Stomach smooth muscle (tissue), 2 donors: Measurements from ENCODE around the gene MT1HL1.
A peak's percentile ranks its signal among the peaks of the same experiment; 100 is the strongest.

Experiments
- H3K27ac ChIP-seq: one replicate; pipeline ENCODE4 v1.7.0; 2013; ENCODE audit warnings: mild to moderate bottlenecking, low read length, inconsistent platforms
- H3K27me3 ChIP-seq, 2 donors: one replicate each; pipeline ENCODE4 v1.7.0; 2013; ENCODE audit warnings: low read length in 2 of 2; ENCODE audit not compliant: insufficient read depth in 2 of 2, control insufficient read depth in 1 of 2
- H3K36me3 ChIP-seq, 2 donors: one replicate each; pipeline ENCODE4 v1.7.0; 2013; ENCODE audit warnings: low read length in 2 of 2; ENCODE audit not compliant: control insufficient read depth in 2 of 2, insufficient read depth in 2 of 2
- H3K4me1 ChIP-seq: one replicate; pipeline ENCODE4 v1.7.0; 2013; ENCODE audit warnings: low read length; ENCODE audit not compliant: control insufficient read depth, insufficient read depth
- H3K4me3 ChIP-seq, 2 donors: one replicate each; pipeline ENCODE4 v1.7.0; 2013; ENCODE audit warnings: low read length in 2 of 2
- H3K9ac ChIP-seq, 2 donors: one replicate each; pipeline ENCODE4 v1.7.0; 2013; ENCODE audit warnings: low read length in 2 of 2, mild to moderate bottlenecking in 1 of 2
- H3K9me3 ChIP-seq, 2 donors: one replicate each; pipeline ENCODE4 v1.7.0; 2013; ENCODE audit warnings: low read length in 2 of 2; ENCODE audit not compliant: control insufficient read depth in 2 of 2
- donor health status: healthy.
- donor health status: Pancreatic carcinoma.

The MT1HL1 gene

GRCh38 chr1:237004116-237004515 is at the start of gene MT1HL1:
MT1HL1 (minus strand) TSS chr1:237004441; CDS start chr1:237004372, 69 bp downstream.
- Histone ChIP-seq H3K4me3 (no peak within 1 kb of the TSS), H3K9ac (no peak within 1 kb of the TSS), H3K27ac (no peak within 1 kb of the TSS), H3K4me1 (no peaks in the 10 kb centered on the region), H3K36me3 (no peaks in the 10 kb centered on the region), H3K9me3 (no peaks in the 10 kb centered on the region), H3K27me3 (no peaks in the 10 kb centered on the region)

DNA sequence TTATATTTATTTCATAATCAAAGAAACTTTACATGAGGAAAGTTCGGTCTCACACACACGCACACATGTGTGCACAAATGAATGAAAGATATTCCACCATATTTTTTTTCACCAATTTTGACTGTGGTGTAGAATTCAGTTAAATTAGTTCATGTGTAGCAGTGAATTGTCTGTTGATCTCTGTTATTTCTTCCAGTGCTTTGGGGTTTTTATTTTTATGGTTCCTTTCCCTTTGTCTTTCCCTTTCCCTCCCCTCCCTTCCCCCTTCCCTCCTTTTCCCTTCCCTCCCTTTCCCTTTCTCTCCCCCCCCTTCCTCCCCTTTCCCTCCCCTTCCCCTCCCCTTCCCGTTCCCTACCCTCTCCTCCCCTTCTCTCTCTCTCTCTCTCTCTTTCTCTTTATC is 46.7 kb upstream of the MT1HL1 start:
- Histone ChIP-seq H3K9ac (no peak overlapping the region), H3K4me3 (no peak overlapping the region), H3K36me3 (no peaks in the 10 kb centered on the region), H3K27me3 (no peaks in the 10 kb centered on the region), H3K27ac (no peak overlapping the region), H3K4me1 (no peaks in the 10 kb centered on the region), H3K9me3 (no peaks in the 10 kb centered on the region)

GRCh38 chr1:237050185-237050584 is 45.9 kb upstream of the MT1HL1 start:
- Histone ChIP-seq H3K4me1 (no peaks in the 10 kb centered on the region), H3K9ac (no peak overlapping the region), H3K4me3 (no peak overlapping the region), H3K27ac (no peak overlapping the region), H3K9me3 (no peaks in the 10 kb centered on the region), H3K27me3 (no peaks in the 10 kb centered on the region), H3K36me3 (no peaks in the 10 kb centered on the region)

DNA sequence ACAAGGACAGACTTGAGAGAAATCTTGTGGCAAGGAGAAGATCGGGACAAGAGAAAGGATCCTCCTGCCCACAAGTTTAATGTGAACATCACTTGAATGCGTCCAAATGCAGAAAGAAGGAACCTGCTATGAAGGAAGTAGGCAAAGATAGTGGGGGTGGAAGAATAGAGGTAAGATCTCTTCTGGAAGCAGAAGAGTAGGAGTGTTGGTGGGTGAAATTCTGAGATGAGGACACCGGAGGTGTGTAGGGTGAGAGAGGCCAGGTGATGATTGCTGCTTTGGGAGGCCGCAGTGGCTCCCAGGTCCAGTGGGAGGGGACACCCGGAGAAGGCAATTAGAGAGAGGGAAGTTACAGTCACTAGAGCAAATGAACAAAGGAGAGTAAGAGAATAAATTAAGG is 44.6 kb upstream of the MT1HL1 start:
- H3K27me3 ChIP-seq = no peaks in the 10 kb centered on the region
- no peak overlapping the region for H3K4me3 ChIP-seq
- no peaks in the 10 kb centered on the region for H3K9me3 ChIP-seq
- H3K9ac ChIP-seq = no peak overlapping the region
- no peak overlapping the region for H3K27ac ChIP-seq
- peaks cover 6% of the 10 kb centered on the region for H3K4me1 ChIP-seq
- no peaks in the 10 kb centered on the region for H3K36me3 ChIP-seq

- Histone ChIP-seq H3K4me1 (peaks cover 11% of the 10 kb centered on the region), H3K36me3 (no peaks in the 10 kb centered on the region), H3K27ac (no peak overlapping the region), H3K9ac (no peak overlapping the region), H3K4me3 (no peak overlapping the region), H3K27me3 (no peaks in the 10 kb centered on the region), H3K9me3 (no peaks in the 10 kb centered on the region)
Measured at GRCh38 chr1:237045278-237046016, 41.2 kb upstream of the MT1HL1 start.

DNA sequence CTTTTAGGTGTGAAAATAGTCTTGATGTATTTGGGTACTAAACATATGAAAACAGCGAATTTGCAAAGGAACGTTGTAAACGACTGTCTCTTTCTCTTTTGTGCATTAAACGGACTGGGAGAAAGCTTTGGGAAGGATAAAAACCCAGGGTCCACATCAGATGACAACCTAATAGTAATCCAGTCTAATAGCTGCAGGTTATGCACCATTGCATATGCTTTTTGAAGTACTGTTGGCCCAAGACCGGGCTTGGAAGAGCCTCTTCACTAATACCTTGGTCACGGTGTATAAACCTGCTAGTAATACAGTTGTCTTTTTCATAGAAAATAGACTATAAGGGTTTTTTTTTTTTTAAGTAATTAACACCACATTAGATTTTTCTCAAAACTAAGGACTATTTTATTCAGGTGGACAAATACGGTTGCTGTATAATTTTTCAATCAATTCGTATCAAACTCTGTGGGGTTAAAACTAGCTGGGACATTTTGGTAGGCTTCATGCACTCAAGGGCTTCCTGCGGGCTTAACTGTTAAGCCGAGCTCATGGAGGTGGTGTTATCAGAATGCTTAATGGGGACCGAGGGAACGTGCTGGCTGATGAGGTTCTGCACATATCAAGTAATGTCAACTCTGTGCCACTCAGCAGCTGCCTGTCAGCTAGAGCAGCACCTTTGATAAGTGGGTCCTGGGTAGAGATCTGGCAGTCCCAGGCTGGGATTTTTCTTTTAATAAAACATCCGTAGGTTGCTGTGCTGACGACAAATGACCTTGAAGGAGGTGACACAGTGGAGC is 39.8 kb upstream of the MT1HL1 start:
- Histone ChIP-seq H3K27me3 (no peaks in the 10 kb centered on the region), H3K4me1 (peaks cover 11% of the 10 kb centered on the region), H3K4me3 (peak overlapping the region; percentile 79), H3K9ac (no peak overlapping the region), H3K36me3 (no peaks in the 10 kb centered on the region), H3K27ac (no peak overlapping the region), H3K9me3 (no peaks in the 10 kb centered on the region)

DNA sequence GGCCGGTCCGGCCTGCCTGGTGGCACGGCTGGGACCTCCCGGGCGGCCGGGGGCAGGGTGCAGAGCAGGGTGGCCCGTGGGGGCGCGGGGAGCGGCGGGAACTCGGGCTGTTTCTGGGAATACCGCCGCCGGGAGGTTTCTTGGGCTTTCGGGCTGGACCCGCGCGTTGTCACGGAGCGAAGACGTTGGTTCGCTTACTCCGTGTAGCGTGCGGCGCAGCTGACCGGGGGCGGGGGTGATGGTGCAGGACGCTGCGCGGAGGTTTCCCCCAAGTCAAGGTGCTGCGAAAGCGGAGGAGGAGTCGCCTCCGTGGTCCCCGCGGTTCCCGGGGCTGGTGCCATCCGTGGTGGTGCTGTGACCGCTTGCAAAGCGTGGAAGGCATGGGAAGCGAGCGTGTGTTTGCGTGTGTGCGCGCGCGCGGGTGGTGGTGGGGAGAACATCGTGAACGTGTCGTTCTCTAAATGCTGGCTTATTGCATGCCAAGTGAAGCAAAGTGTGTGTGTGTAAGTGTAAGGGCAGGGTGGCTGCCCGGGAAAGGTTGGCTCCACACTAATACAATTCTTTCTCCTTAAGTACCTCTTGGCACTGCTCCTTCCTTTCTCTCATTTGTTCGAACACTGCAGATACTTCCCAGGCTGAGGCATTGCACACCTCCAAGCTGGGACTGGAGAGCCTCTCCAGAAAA is 38.8 kb upstream of the MT1HL1 start:
- H3K4me3 ChIP-seq = peak overlapping the region; percentile 79
- no peaks in the 10 kb centered on the region for H3K27me3 ChIP-seq
- H3K36me3 ChIP-seq = no peaks in the 10 kb centered on the region
- peaks cover 11% of the 10 kb centered on the region for H3K4me1 ChIP-seq
- H3K9me3 ChIP-seq = no peaks in the 10 kb centered on the region
- peak overlapping the region; percentile 43 to 57 for H3K9ac ChIP-seq
- peak overlapping the region; percentile 49 for H3K27ac ChIP-seq

DNA sequence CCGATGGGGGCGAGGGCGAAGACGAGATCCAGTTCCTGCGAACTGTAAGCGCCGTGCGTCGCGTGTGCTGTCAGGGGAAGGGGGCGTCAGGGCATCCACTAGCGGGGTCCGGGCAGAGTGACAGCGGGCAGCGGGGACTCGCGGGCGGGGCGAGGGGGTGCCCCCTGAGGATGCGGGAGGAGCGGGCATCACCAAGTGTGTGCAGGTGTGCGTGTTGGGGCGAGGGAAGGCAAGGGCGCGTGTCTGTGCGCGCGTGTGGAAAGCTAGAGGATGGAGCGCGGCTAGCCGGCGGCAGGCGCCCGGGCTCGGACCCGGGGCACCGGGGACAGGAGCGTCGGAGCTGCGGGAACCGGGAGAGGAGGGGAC is 38.3 kb upstream of the MT1HL1 start:
- peaks cover 11% of the 10 kb centered on the region for H3K4me1 ChIP-seq
- no peaks in the 10 kb centered on the region for H3K36me3 ChIP-seq
- H3K27me3 ChIP-seq = no peaks in the 10 kb centered on the region
- H3K4me3 ChIP-seq = peak overlapping the region; percentile 79
- peak overlapping the region; percentile 49 for H3K27ac ChIP-seq
- peak overlapping the region; percentile 43 to 57 for H3K9ac ChIP-seq
- H3K9me3 ChIP-seq = no peaks in the 10 kb centered on the region

- Histone ChIP-seq H3K4me1 (peaks cover 11% of the 10 kb centered on the region), H3K36me3 (no peaks in the 10 kb centered on the region), H3K27ac (peak within 1 kb of the TSS; percentile 49), H3K27me3 (no peaks in the 10 kb centered on the region), H3K9ac (peak within 1 kb of the TSS; percentile 43 to 57), H3K4me3 (peak within 1 kb of the TSS; percentile 79), H3K9me3 (no peaks in the 10 kb centered on the region)
Measured at GRCh38 chr1:237041795-237042525, 37.7 kb upstream of the MT1HL1 start, which contains the start of gene RYR2. RYR2 (plus strand) TSS chr1:237042184; CDS start chr1:237042522, 338 bp downstream.

GRCh38 chr1:237041461-237041794 is 37.2 kb upstream of the MT1HL1 start:
- H3K27me3 ChIP-seq = no peaks in the 10 kb centered on the region
- H3K36me3 ChIP-seq = no peaks in the 10 kb centered on the region
- peaks cover 11% of the 10 kb centered on the region for H3K4me1 ChIP-seq
- peak overlapping the region; percentile 48 to 79 for H3K4me3 ChIP-seq
- no peaks in the 10 kb centered on the region for H3K9me3 ChIP-seq
- no peak overlapping the region for H3K9ac ChIP-seq
- H3K27ac ChIP-seq = no peak overlapping the region
